ENCODE measurements around the gene GSTCD. TPM values are rescaled to one million over a fixed set of nuclear protein-coding genes. Genes with fewer than 3 reads are reported as not detected.

GSTCD gene
- total RNA-seq, 1 donor from 2014 or later: 17.9 TPM

GRCh38 chr4:105780176-105780575 is 71.6 kb downstream of the GSTCD start:
- Histone ChIP-seq H3K4me3 (ENCODE audit: low read depth, low read length) (no peak overlapping the region), H3K36me3 (ENCODE audit: control insufficient read depth, insufficient read depth, low read length) (no peaks in the 10 kb centered on the region), H3K27me3 (ENCODE audit: control insufficient read depth, insufficient read depth, low read length) (no peaks in the 10 kb centered on the region)
- no peak for DNase-seq (ENCODE audit: low read depth)
- TF ChIP-seq, protein P1, sequence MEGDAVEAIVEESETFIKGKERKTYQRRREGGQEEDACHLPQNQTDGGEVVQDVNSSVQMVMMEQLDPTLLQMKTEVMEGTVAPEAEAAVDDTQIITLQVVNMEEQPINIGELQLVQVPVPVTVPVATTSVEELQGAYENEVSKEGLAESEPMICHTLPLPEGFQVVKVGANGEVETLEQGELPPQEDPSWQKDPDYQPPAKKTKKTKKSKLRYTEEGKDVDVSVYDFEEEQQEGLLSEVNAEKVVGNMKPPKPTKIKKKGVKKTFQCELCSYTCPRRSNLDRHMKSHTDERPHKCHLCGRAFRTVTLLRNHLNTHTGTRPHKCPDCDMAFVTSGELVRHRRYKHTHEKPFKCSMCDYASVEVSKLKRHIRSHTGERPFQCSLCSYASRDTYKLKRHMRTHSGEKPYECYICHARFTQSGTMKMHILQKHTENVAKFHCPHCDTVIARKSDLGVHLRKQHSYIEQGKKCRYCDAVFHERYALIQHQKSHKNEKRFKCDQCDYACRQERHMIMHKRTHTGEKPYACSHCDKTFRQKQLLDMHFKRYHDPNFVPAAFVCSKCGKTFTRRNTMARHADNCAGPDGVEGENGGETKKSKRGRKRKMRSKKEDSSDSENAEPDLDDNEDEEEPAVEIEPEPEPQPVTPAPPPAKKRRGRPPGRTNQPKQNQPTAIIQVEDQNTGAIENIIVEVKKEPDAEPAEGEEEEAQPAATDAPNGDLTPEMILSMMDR (IDR thresholded peaks at IDR 0.05; ENCODE audit: insufficient read depth, low read length, poor library complexity, severe bottlenecking): no peak

DNA sequence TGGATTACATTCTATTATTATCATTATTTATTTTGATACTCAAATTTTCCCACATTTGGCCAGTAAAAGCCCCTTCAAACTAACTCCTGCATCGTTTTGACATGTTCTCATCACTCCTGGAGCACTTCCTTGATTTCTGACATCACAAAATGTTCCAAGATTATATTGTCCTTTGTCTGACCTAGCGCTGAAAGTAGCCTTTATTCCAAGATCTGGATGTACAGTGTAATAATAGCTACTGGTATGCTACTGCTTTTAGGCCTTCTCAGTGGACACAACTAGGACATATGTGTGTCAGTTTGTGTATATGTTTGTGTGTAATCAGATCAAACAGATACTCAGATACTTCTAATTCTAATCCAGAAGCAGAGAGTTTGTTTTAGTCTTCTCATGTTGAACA is 76.2 kb downstream of the GSTCD start:
- H3K27me3 ChIP-seq (ENCODE audit: control insufficient read depth, insufficient read depth, low read length): no peaks in the 10 kb centered on the region

DNA sequence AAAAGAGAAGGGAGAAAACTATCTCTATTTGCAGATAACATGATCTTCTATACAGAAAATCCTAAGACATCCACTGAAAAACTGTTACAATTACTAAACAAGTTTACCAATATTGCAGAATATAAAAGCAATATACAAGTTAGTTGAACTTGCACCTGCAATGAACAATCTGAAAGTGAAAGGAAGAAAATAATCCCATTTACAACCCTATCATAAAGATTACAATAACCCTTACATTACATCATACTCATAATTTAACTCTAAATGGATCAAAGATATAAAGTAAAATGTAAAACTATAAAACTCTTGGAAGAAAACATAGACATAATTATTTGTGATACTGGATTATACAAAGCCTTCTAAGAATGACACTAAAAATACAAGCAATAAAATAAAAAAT is 77.2 kb downstream of the GSTCD start:
- TF ChIP-seq, protein P1 (IDR thresholded peaks at IDR 0.05; ENCODE audit: insufficient read depth, low read length, poor library complexity, severe bottlenecking): no peak
- no peak overlapping the region for H3K4me3 ChIP-seq (ENCODE audit: low read depth, low read length)
- no peaks in the 10 kb centered on the region for H3K36me3 ChIP-seq (ENCODE audit: control insufficient read depth, insufficient read depth, low read length)
- no peak for DNase-seq (ENCODE audit: low read depth)
- no peaks in the 10 kb centered on the region for H3K27me3 ChIP-seq (ENCODE audit: control insufficient read depth, insufficient read depth, low read length)

More for the DNA sequence above, 76.2 kb downstream of the GSTCD start:
- TF ChIP-seq, protein P1 (IDR thresholded peaks at IDR 0.05; ENCODE audit: insufficient read depth, low read length, poor library complexity, severe bottlenecking): no peak
- DNase-seq (ENCODE audit: low read depth): no peak
- Histone ChIP-seq H3K4me3 (ENCODE audit: low read depth, low read length) (no peak overlapping the region), H3K36me3 (ENCODE audit: control insufficient read depth, insufficient read depth, low read length) (no peaks in the 10 kb centered on the region)

DNA sequence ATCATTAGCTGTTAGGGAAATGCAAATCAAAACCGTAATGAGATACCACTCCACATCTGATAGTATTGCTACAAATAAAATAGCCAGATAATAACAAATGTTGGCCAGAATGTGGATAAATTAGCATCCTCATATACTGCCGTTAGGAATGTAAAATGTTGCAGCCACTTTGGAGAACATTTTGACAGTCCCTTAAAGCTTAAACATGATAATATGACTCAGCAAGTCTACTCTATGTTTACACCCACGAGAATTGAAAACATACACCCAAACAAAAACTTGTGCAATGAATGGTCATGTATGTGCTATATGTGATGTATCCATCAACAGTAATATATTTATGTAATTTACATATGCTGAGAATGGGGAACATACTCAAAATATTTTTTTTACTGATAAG is 78.2 kb downstream of the GSTCD start:
- H3K36me3 ChIP-seq (ENCODE audit: control insufficient read depth, insufficient read depth, low read length): no peaks in the 10 kb centered on the region
- H3K27me3 ChIP-seq (ENCODE audit: control insufficient read depth, insufficient read depth, low read length): no peaks in the 10 kb centered on the region
- DNase-seq (ENCODE audit: low read depth): no peak
- TF ChIP-seq, protein P1 (IDR thresholded peaks at IDR 0.05; ENCODE audit: insufficient read depth, low read length, poor library complexity, severe bottlenecking): no peak
- no peak overlapping the region for H3K4me3 ChIP-seq (ENCODE audit: low read depth, low read length)

DNA sequence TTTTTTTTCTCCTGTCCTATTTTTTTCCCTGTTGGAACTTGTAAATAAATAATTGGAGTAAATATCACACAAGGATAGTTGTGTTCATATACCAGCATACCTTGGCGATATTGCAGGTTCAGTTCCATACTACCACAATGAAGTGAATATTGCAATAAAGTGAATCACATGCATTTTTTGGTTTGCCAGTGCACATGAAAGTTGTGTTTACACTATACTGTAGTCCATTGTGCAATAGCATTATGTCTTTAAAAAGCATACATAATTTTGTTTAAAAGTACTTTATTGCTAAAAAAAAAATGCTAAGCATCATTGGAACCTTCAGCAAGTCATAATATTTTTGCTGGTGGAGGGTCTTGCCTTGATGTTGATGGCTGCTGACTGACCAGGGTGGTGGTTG is 88.6 kb downstream of the GSTCD start:
- no peaks in the 10 kb centered on the region for H3K27me3 ChIP-seq (ENCODE audit: control insufficient read depth, insufficient read depth, low read length)
- no peak for DNase-seq (ENCODE audit: low read depth)
- H3K4me3 ChIP-seq (ENCODE audit: low read depth, low read length): no peak overlapping the region
- H3K36me3 ChIP-seq (ENCODE audit: control insufficient read depth, insufficient read depth, low read length): no peaks in the 10 kb centered on the region
- TF ChIP-seq, protein P1 (IDR thresholded peaks at IDR 0.05; ENCODE audit: insufficient read depth, low read length, poor library complexity, severe bottlenecking): no peak

GRCh38 chr4:105805501-105806120 is 97.0 kb downstream of the GSTCD start:
- no peak overlapping the region for H3K4me3 ChIP-seq (ENCODE audit: low read depth, low read length)
- H3K27me3 ChIP-seq (ENCODE audit: control insufficient read depth, insufficient read depth, low read length): no peaks in the 10 kb centered on the region
- no peak for DNase-seq (ENCODE audit: low read depth)
- TF ChIP-seq, protein P1 (IDR thresholded peaks at IDR 0.05; ENCODE audit: insufficient read depth, low read length, poor library complexity, severe bottlenecking): no peak
- no peaks in the 10 kb centered on the region for H3K36me3 ChIP-seq (ENCODE audit: control insufficient read depth, insufficient read depth, low read length)
